K562 (cell line): ENCODE data around the gene BMPR2.

Source experiments
- EP300 ChIP-seq: IDR thresholded peaks from 2 replicates; pipeline ENCODE4 v1.6.1; 2012; ENCODE audit warnings: low read length, improper control_type of control experiment
- ETV6 ChIP-seq, 3 experiments: fragments of 150-350 bp in 1 of 3; sonication (generic) in 1 of 3; formaldehyde crosslinking in 1 of 3; IDR thresholded peaks; 2 replicates each; pipeline versions ENCODE4 v1.6.1 to v1.8.0; 2014 to 2022; ENCODE audit warnings: borderline replicate concordance in 2 of 3, low read depth in 2 of 3, antibody characterized with exemption in 1 of 3, low read length in 1 of 3, mild to moderate bottlenecking in 1 of 3, missing genetic modification reagents in 1 of 3
- FOXJ3 ChIP-seq: sonication (generic); formaldehyde crosslinking; IDR thresholded peaks from 2 replicates; pipeline ENCODE4 v1.4.0; 2020; ENCODE audit warnings: mild to moderate bottlenecking, missing genetic modification reagents
- GABPA ChIP-seq: fragments of 200-800 bp; sonication (Bioruptor generic); conservative IDR thresholded peaks from 2 replicates; pipeline ENCODE4 v1.6.1; 2016; ENCODE audit warnings: low read depth, missing genetic modification characterization, missing compliant biosample characterization
- HNRNPL ChIP-seq: fragments of 200-400 bp; formaldehyde crosslinking; IDR thresholded peaks from 2 replicates; pipeline ENCODE4 v1.6.1; 2017; ENCODE audit warnings: low read depth, mild to moderate bottlenecking, low read length
- KDM2B ChIP-seq: fragments of 250-450 bp; sonication (Bioruptor Pico); IDR thresholded peaks from 2 replicates; pipeline ENCODE4 v1.8.0; 2021; ENCODE audit warnings: mild to moderate bottlenecking, moderate library complexity
- NFE2 ChIP-seq: IDR thresholded peaks from 2 replicates; pipeline ENCODE4 v1.6.1; 2014; ENCODE audit warnings: antibody characterized with exemption, low read depth
- TRIM28 ChIP-seq: fragments of 450-650 bp; IDR thresholded peaks from 2 replicates; pipeline ENCODE4 v1.6.1; 2017
- ZBTB17 ChIP-seq: fragments of 450-650 bp; formaldehyde crosslinking; IDR thresholded peaks from 2 replicates; pipeline ENCODE4 v1.4.0; 2020; ENCODE audit warnings: mild to moderate bottlenecking
- ZNF140 ChIP-seq: fragments of 250-450 bp; sonication (Bioruptor Pico); IDR thresholded peaks from 2 replicates; pipeline ENCODE4 v1.8.0; 2021; ENCODE audit warnings: moderate library complexity, mild to moderate bottlenecking, inconsistent platforms
- TF ChIP-seq, protein P1 (sequence below), 2 experiments: IDR thresholded peaks; 2 replicates each; pipeline ENCODE4 v1.6.1; 2011; ENCODE audit warnings: borderline replicate concordance in 1 of 2, control low read depth in 1 of 2, low read depth in 1 of 2, low read length in 1 of 2, mild to moderate bottlenecking in 1 of 2, mixed read lengths in 1 of 2, moderate library complexity in 1 of 2; ENCODE audit not compliant: insufficient read depth in 1 of 2, insufficient read length in 1 of 2, poor library complexity in 1 of 2, severe bottlenecking in 1 of 2; ENCODE audit errors: extremely low read depth in 1 of 2
- TF ChIP-seq, protein P2 (sequence below), 3 experiments: IDR thresholded peaks in 2 of 3; conservative IDR thresholded peaks in 1 of 3; 2 replicates each; pipeline ENCODE4 v1.5.1; 2011 to 2012; ENCODE audit warnings: low read length in 3 of 3, mild to moderate bottlenecking in 3 of 3, control low read depth in 2 of 3, improper control_type of control experiment in 1 of 3, inconsistent platforms in 1 of 3, low read depth in 1 of 3, mixed read lengths in 1 of 3, moderate library complexity in 1 of 3; ENCODE audit not compliant: insufficient read depth in 2 of 3
- TF ChIP-seq, protein P3 (sequence below): fragments of 200-800 bp; sonication (Bioruptor generic); IDR thresholded peaks from 2 replicates; pipeline ENCODE4 v1.6.1; 2017; ENCODE audit warnings: missing genetic modification characterization, missing compliant biosample characterization

- TF ChIP-seq GABPA (tag) = no peak
- no peak for TF ChIP-seq TRIM28
- TF ChIP-seq ETV6 (IDR thresholded peaks at IDR 0.05; ENCODE audit: borderline replicate concordance in 1 of 2, low read depth in 2 of 2, low read length in 1 of 2) = no peak
- TF ChIP-seq ETV6 (CRISPR knock-in tag; IDR thresholded peaks at IDR 0.05; ENCODE audit: borderline replicate concordance) = no peak
- TF ChIP-seq ZBTB17 = no peak
- TF ChIP-seq KDM2B (CRISPR knock-in tag) = no peak
- TF ChIP-seq, protein P1, sequence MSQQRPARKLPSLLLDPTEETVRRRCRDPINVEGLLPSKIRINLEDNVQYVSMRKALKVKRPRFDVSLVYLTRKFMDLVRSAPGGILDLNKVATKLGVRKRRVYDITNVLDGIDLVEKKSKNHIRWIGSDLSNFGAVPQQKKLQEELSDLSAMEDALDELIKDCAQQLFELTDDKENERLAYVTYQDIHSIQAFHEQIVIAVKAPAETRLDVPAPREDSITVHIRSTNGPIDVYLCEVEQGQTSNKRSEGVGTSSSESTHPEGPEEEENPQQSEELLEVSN (IDR thresholded peaks at IDR 0.05; ENCODE audit: borderline replicate concordance in 1 of 2, extremely low read depth in 1 of 2, insufficient read depth in 1 of 2, insufficient read length in 1 of 2, low read depth in 1 of 2, low read length in 1 of 2, poor library complexity in 1 of 2, severe bottlenecking in 1 of 2) = no peak
- TF ChIP-seq, protein P2, sequence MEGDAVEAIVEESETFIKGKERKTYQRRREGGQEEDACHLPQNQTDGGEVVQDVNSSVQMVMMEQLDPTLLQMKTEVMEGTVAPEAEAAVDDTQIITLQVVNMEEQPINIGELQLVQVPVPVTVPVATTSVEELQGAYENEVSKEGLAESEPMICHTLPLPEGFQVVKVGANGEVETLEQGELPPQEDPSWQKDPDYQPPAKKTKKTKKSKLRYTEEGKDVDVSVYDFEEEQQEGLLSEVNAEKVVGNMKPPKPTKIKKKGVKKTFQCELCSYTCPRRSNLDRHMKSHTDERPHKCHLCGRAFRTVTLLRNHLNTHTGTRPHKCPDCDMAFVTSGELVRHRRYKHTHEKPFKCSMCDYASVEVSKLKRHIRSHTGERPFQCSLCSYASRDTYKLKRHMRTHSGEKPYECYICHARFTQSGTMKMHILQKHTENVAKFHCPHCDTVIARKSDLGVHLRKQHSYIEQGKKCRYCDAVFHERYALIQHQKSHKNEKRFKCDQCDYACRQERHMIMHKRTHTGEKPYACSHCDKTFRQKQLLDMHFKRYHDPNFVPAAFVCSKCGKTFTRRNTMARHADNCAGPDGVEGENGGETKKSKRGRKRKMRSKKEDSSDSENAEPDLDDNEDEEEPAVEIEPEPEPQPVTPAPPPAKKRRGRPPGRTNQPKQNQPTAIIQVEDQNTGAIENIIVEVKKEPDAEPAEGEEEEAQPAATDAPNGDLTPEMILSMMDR (IDR thresholded peaks at IDR 0.05 in 2 of 3, conservative IDR thresholded peaks at IDR 0.05 in 1 of 3; ENCODE audit: insufficient read depth in 2 of 3, low read depth in 1 of 3, low read length in 3 of 3) = no peak
- no peak for TF ChIP-seq HNRNPL
- no peak for TF ChIP-seq NFE2
- no peak for TF ChIP-seq EP300
- TF ChIP-seq ZNF140 (CRISPR knock-in tag) = no peak
- no peak for TF ChIP-seq FOXJ3 (CRISPR knock-in tag)
- TF ChIP-seq, protein P3, sequence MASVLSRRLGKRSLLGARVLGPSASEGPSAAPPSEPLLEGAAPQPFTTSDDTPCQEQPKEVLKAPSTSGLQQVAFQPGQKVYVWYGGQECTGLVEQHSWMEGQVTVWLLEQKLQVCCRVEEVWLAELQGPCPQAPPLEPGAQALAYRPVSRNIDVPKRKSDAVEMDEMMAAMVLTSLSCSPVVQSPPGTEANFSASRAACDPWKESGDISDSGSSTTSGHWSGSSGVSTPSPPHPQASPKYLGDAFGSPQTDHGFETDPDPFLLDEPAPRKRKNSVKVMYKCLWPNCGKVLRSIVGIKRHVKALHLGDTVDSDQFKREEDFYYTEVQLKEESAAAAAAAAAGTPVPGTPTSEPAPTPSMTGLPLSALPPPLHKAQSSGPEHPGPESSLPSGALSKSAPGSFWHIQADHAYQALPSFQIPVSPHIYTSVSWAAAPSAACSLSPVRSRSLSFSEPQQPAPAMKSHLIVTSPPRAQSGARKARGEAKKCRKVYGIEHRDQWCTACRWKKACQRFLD = no peak
Observed at GRCh38 chr2:202452744-202453143, 76.6 kb downstream of the BMPR2 start.
